Thymus (tissue), 11 donors: ENCODE data around the gene UAP1L1. TPM values are rescaled to one million over a fixed set of nuclear protein-coding genes. Genes with fewer than 3 reads are reported as not detected.

Experiments used
- DNase-seq, 9 donors: peaks; one replicate each; pipeline ENCODE4 v3.0.0-alpha.2; 2013; ENCODE audit warnings: low spot score in 9 of 9, low read depth in 6 of 9, missing footprints in 1 of 9
- H3K27ac ChIP-seq, 2 donors: one replicate each; pipeline ENCODE4 v1.5.1; 2013; ENCODE audit warnings: control low read depth in 1 of 2, low read depth in 1 of 2, low read length in 1 of 2, mild to moderate bottlenecking in 1 of 2, moderate library complexity in 1 of 2
- H3K27me3 ChIP-seq, 2 donors: one replicate each; pipeline ENCODE4 v1.5.1; 2013; ENCODE audit warnings: low read length in 1 of 2; ENCODE audit not compliant: control insufficient read depth in 2 of 2, insufficient read depth in 1 of 2
- H3K36me3 ChIP-seq, 2 donors: one replicate each; pipeline ENCODE4 v1.5.1; 2013; ENCODE audit warnings: low read length in 1 of 2, mild to moderate bottlenecking in 1 of 2, moderate library complexity in 1 of 2; ENCODE audit not compliant: control insufficient read depth in 2 of 2, insufficient read depth in 2 of 2
- H3K4me1 ChIP-seq, 2 donors: one replicate each; pipeline ENCODE4 v1.5.1; 2013; ENCODE audit warnings: low read length in 2 of 2; ENCODE audit not compliant: control insufficient read depth in 2 of 2, insufficient read depth in 2 of 2
- H3K4me3 ChIP-seq, 2 donors: one replicate each; pipeline ENCODE4 v1.5.1; 2013; ENCODE audit warnings: low read length in 2 of 2, control low read depth in 1 of 2, mild to moderate bottlenecking in 1 of 2
- H3K9me3 ChIP-seq, 2 donors: one replicate each; pipeline ENCODE4 v1.5.1; 2013; ENCODE audit warnings: low read length in 1 of 2, mild to moderate bottlenecking in 1 of 2; ENCODE audit not compliant: control insufficient read depth in 2 of 2, insufficient read depth in 1 of 2
- WGBS: extraction: QIAGEN DNeasy Blood & Tissue Kit; methylation state at CpG from one replicate; pipeline ENCODE4 v1.1.7; 2013; 5-methylcytosine and 5-hydroxymethylcytosine counted together
- polyA plus RNA-seq: library from polyadenylated mRNA; stranded (reverse); fragments of 200-250 nt; gene quantifications from one replicate; pipeline ENCODE4 v1.2.3, GENCODE V29; 2013
- total RNA-seq: library from RNA; stranded (reverse); fragments of 120-200 nt; gene quantifications from one replicate; pipeline ENCODE4 v1.2.4, GENCODE V29; 2013
- donor health status: healthy.

Gene UAP1L1
- total and polyA plus RNA-seq, 2 donors: 1.9 to 9.4 TPM

DNA sequence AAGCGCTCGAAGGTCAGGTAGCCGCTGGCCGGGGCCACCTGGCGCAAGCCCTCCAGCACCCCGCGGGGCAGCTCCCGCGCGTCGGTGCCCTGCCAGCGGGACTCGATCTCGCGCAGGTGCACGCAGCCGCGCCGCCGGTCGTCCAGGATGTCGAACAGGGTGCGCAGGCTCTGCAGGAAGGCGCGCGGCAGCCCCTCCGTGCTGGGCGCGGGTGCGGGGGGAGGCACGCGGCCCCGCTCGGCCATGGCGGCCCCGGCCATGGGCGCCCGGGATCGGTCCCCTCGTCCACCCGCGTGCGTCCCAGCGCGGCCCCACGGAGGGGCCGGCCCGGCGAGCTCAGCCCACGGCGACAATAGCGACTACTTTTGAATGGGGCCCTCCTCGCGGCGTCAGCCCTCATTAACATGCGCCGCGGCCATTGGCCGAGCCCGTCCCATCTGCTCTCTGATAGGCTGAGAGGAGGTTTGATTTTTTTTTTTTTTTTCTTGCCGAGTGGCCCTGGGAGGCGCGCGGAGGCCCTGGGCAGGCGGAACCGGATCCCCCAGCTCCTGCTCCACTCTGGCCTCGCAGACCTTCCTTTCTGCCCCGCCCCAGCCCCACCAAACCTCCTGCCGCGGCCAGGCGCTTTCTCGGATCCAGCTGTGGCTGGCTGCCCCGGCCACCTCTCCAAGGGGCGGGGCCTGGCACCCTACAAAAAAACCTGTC is 7.0 kb upstream of the UAP1L1 start, which contains the start of gene SAPCD2:
Gene SAPCD2, minus strand, starts transcription at position 357 of the 705 bp plus-strand sequence. Its CDS starts 97 bp downstream, at position 260.
- H3K27me3 ChIP-seq: peaks cover 10 to 40% of the 10 kb centered on the region in 2 donors
- no peaks in the 10 kb centered on the region for H3K9me3 ChIP-seq
- no peak within 1 kb of the TSS for H3K27ac ChIP-seq
- H3K4me3 ChIP-seq: peak within 1 kb of the TSS; percentile 45 to 57
- peak; percentile 55 to 91 (median 77) for DNase-seq
- WGBS: under 1% methylated on average over 74 of the region's 74 CpGs
- H3K4me1 ChIP-seq: peaks cover 24 to 31% of the 10 kb centered on the region in 2 donors
- peaks cover 0 to 3% of the 10 kb centered on the region in 2 donors for H3K36me3 ChIP-seq

DNA sequence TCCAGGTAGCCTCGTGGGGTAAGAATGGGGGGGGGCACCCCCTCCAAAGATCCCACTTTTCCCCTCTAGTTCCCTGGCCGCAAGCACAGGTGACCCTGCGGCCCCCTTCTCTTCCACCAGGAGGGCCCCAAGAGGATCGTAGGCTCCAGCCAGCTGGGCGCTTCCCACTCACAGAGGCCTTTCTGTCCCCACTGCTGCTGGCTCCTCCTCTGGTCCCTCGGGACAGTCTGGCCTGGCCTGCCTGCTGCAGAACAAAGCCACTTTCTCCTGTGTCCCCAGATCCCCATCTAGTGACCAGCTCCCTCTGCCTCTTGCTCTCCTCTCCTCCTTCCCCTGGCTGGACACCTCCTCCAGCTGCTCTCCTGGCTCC is 6.4 kb upstream of the UAP1L1 start:
- Histone ChIP-seq H3K9me3 (no peaks in the 10 kb centered on the region), H3K4me1 (peaks cover 24 to 31% of the 10 kb centered on the region in 2 donors), H3K36me3 (peaks cover 0 to 3% of the 10 kb centered on the region in 2 donors), H3K4me3 (peak overlapping the region; percentile 45 to 57), H3K27ac (no peak overlapping the region), H3K27me3 (peaks cover 10 to 45% of the 10 kb centered on the region in 2 donors)
- 28% methylated on average over 6 of the region's 6 CpGs for whole genome bisulfite sequencing
- DNase-seq: no peak

DNA sequence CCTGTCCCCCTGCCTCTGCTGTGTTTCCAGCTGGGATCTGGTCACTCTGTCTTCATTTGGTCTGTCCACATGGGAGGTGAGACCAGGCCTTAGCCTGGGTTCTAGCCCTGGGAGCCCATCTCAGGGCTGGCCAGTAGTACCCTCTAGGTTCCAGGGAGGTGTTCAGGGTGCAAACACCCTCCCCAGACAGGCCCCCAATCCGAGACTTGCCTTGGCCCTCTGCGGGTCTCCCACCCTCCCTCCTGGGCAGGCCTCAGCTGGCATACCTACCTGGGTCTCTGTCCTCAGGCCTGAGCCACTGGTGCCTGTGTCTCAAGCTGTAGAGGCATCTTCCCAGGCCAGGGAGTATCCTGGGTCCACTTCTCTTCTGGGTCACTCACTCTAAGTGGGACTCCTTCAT is 6.0 kb upstream of the UAP1L1 start:
- Histone ChIP-seq H3K4me1 (peaks cover 24 to 31% of the 10 kb centered on the region in 2 donors), H3K27ac (no peak overlapping the region), H3K9me3 (no peaks in the 10 kb centered on the region), H3K4me3 (peak overlapping the region in 1 of 2 donors; percentile 45), H3K27me3 (peaks cover 10 to 49% of the 10 kb centered on the region in 2 donors), H3K36me3 (no peaks in the 10 kb centered on the region)
- 89% methylated on average over 2 of the region's 2 CpGs for WGBS
- DNase-seq: no peak

DNA sequence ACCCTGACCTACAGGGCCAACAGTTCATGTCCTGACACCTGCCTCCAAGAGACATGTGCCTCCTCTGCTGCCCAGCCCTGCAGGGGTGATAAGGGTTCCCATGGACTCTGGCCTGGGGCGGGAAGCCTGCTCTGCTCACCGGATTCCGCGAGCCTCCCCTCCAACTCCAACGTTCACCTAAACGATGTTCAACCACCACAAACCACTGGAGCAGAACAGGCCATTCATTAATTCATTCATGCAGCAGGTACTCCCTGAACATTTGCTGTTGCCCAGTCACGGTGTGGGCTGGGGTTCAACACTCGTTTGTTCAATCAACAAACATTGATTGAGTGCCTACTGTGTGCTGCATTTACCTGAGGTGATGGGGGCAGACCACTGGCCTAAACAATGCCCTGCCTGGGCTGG is 3.3 kb upstream of the UAP1L1 start:
- Histone ChIP-seq H3K27me3 (peaks cover 21 to 68% of the 10 kb centered on the region in 2 donors), H3K4me3 (no peak overlapping the region), H3K27ac (no peak overlapping the region), H3K9me3 (no peaks in the 10 kb centered on the region), H3K36me3 (no peaks in the 10 kb centered on the region), H3K4me1 (peaks cover 28 to 31% of the 10 kb centered on the region in 2 donors)
- WGBS: 96% methylated on average over 8 of the region's 8 CpGs
- DNase-seq: no peak

DNA sequence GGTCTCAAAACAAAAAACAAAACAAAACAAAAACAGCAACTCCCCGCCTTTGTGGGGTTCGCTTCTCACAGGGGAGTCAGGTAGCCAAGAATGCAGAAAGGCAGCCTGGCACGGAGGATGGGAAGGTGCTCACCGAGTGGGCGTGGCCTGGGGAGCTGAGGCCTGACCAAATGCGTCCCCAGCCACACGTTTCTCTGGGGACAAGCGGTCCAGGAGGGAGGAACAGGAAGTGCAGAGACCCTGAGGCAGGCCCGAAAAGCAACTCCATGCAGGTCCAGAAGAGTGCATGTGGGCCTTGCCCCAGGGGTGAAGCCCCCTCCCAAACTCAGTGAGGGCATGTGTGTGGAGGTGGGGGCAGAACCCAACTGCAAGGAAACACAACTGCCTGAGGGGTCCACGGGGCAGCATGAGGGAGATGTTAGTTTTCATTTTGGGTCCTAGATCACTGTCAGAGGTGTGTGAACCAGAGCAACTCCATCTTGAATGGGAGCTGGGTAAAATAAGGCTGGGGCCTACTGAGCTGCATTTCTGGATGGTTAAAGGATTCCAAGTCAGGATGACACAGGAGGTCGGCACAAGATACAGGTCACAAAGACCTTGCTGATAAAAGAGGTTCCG is 2.6 kb upstream of the UAP1L1 start:
- no peaks in the 10 kb centered on the region for H3K36me3 ChIP-seq
- H3K9me3 ChIP-seq: no peaks in the 10 kb centered on the region
- 93% methylated on average over 12 of the region's 12 CpGs for WGBS
- no peak for DNase-seq
- H3K27me3 ChIP-seq: peaks cover 13 to 68% of the 10 kb centered on the region in 2 donors
- no peak overlapping the region for H3K27ac ChIP-seq
- no peak overlapping the region for H3K4me3 ChIP-seq
- peaks cover 20 to 24% of the 10 kb centered on the region in 2 donors for H3K4me1 ChIP-seq

DNA sequence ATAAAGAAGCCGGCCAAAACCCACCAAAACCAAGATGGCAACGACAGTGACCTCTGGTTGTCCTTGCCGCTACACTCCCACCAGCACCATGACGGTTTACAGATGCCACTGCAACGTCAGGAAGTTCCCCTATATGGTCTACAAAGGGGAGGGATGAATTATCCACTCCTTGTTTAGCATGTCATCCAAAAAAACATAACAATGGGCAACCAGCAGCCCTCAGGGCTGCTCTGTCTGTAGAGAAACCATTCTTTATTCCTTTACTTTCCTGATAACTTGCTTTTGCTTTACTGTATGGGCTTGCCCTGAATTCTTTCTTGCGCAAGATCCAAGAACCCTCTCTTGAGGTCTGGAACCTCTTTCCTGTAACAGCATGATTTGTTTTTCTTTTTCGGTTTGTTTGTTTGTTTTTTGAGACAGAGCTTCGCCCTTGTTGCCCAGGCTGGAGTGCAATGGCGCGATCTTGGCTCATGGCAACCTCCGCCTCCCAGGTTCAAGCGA is 2.0 kb upstream of the UAP1L1 start:
- Histone ChIP-seq H3K27ac (no peak overlapping the region), H3K27me3 (peaks cover 13 to 74% of the 10 kb centered on the region in 2 donors), H3K4me1 (peaks cover 16 to 24% of the 10 kb centered on the region in 2 donors), H3K36me3 (no peaks in the 10 kb centered on the region), H3K4me3 (no peak overlapping the region), H3K9me3 (no peaks in the 10 kb centered on the region)
- 94% methylated on average over 12 of the region's 12 CpGs for WGBS
- DNase-seq: no peak

DNA sequence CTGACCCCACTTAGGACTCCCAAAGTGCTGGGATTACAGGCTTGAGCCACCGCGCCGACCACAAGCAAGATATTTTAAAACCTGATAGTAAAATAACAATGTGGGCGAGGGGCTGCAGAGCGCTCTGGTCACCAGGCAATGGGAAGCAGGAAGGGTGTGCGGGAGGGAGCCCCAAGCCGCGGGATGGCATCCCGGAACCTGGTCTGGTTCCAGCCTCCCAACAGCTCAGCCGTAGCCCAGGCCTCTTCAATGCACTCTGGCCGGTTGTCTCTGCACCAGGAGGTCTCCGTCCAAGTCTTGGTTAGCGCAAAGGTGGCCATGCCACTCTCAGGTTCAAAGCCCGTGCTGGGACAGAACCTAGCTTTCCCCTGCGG is 694 bp upstream of the UAP1L1 start:
- Histone ChIP-seq H3K27me3 (peaks cover 13 to 75% of the 10 kb centered on the region in 2 donors), H3K4me1 (peaks cover 9 to 13% of the 10 kb centered on the region in 2 donors), H3K9me3 (no peaks in the 10 kb centered on the region), H3K27ac (no peak overlapping the region), H3K4me3 (no peak overlapping the region), H3K36me3 (no peaks in the 10 kb centered on the region)
- WGBS: 81% methylated on average over 15 of the region's 15 CpGs
- DNase-seq: no peak

DNA sequence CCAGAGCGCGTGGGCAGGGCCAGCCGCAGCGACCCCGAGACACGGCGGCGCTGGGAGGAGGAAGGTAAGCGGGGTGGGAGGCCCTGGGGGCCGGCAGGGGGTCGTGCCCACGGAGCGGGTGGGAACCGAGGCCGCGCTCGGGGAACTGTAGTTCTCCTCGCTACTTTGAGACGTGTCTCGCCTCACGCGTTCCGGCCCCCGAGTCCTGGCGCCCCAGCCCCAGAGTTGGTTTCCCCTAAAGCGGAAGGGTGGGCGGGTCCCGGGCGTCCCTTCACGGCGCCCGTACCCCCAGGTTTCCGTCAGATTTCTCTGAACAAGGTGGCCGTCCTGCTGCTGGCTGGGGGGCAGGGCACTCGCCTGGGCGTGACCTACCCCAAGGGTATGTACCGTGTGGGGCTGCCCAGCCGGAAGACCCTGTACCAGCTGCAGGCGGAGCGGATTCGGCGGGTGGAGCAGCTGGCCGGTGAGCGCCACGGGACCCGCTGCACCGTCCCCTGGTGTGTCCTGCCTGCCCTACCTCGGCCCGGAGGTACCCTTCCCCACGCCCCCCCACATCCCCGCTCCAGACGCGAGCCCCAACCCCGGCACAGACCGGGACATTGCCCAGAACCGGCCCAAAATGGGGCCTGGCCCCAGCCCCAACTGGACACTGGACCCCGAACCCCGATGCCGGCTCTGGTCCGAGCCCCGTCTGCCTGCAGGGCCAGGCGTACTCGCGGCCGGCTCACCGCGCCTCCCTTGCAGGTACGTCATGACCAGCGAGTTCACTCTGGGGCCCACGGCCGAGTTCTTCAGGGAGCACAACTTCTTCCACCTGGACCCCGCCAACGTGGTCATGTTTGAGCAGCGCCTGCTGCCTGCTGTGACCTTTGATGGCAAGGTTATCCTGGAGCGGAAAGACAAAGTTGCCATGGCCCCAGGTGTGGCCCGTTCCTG is 709 bp downstream of the UAP1L1 start:
- WGBS: 23% methylated on average over 76 of the region's 76 CpGs
- Histone ChIP-seq H3K27me3 (peaks cover 13 to 77% of the 10 kb centered on the region in 2 donors), H3K9me3 (no peaks in the 10 kb centered on the region), H3K36me3 (no peaks in the 10 kb centered on the region), H3K27ac (peak overlapping the region in 1 of 2 donors; percentile 66), H3K4me3 (peak overlapping the region; percentile 24 to 58), H3K4me1 (peaks cover 9 to 13% of the 10 kb centered on the region in 2 donors)
- DNase-seq: peak in 1 of 9 donors; percentile 55
